ENCODE measurements around the gene KIF26B. TPM values are rescaled to one million over a fixed set of nuclear protein-coding genes. Genes with fewer than 3 reads are reported as not detected.

The KIF26B gene
- polyA plus RNA-seq, 1 donor from 2014 or later: 6.3 TPM

GRCh38 chr1:245337829-245338484 lies 183.2 kb downstream of the KIF26B start:
- H3K4me2 ChIP-seq (ENCODE audit: low read length): no peak overlapping the region
- H3K9ac ChIP-seq (ENCODE audit: low read length): no peak overlapping the region
- no peaks in the 10 kb centered on the region for H3K27me3 ChIP-seq (ENCODE audit: insufficient read depth, low read depth, low read length)
- no peak for TF ChIP-seq POLR2AphosphoS5 (IDR thresholded peaks at IDR 0.05)
- TF ChIP-seq EZH2 (IDR thresholded peaks at IDR 0.05; ENCODE audit: borderline replicate concordance, insufficient read depth, low read length, poor library complexity, severe bottlenecking): no peak
- no peak for TF ChIP-seq EP300 (conservative IDR thresholded peaks at IDR 0.05; ENCODE audit: poor library complexity, severe bottlenecking)
- TF ChIP-seq TAF1 (IDR thresholded peaks at IDR 0.05; ENCODE audit: low read depth): no peak
- TF ChIP-seq REST (IDR thresholded peaks at IDR 0.05; ENCODE audit: borderline replicate concordance): no peak
- TF ChIP-seq RAD21 (conservative IDR thresholded peaks at IDR 0.05): no peak
- TF ChIP-seq, protein P1, sequence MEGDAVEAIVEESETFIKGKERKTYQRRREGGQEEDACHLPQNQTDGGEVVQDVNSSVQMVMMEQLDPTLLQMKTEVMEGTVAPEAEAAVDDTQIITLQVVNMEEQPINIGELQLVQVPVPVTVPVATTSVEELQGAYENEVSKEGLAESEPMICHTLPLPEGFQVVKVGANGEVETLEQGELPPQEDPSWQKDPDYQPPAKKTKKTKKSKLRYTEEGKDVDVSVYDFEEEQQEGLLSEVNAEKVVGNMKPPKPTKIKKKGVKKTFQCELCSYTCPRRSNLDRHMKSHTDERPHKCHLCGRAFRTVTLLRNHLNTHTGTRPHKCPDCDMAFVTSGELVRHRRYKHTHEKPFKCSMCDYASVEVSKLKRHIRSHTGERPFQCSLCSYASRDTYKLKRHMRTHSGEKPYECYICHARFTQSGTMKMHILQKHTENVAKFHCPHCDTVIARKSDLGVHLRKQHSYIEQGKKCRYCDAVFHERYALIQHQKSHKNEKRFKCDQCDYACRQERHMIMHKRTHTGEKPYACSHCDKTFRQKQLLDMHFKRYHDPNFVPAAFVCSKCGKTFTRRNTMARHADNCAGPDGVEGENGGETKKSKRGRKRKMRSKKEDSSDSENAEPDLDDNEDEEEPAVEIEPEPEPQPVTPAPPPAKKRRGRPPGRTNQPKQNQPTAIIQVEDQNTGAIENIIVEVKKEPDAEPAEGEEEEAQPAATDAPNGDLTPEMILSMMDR (IDR thresholded peaks at IDR 0.05; ENCODE audit: poor library complexity, severe bottlenecking): no peak
- no peaks in the 10 kb centered on the region for H3K9me2 ChIP-seq (ENCODE audit: insufficient read depth, low read length)
- H3K4me3 ChIP-seq (ENCODE audit: low read length): no peak overlapping the region
- no peaks in the 10 kb centered on the region for H3K9me3 ChIP-seq (ENCODE audit: low read length)
- no peaks in the 10 kb centered on the region for H4K20me1 ChIP-seq (ENCODE audit: insufficient read depth)
- no peaks in the 10 kb centered on the region for H3K79me2 ChIP-seq (replicated peaks; ENCODE audit: insufficient read depth, low read length)
- H3K36me3 ChIP-seq (ENCODE audit: insufficient read depth, low read length): no peaks in the 10 kb centered on the region
- H2AFZ ChIP-seq (ENCODE audit: low read depth, low read length): no peak overlapping the region
- no peaks in the 10 kb centered on the region for H3F3A ChIP-seq (ENCODE audit: insufficient read depth, low read length, poor library complexity, severe bottlenecking)
- no peak overlapping the region for H3K27ac ChIP-seq (ENCODE audit: low read length)

- no peak overlapping the region for H3K4me3 ChIP-seq (ENCODE audit: low read length)
- H3K9me3 ChIP-seq (ENCODE audit: low read length): no peaks in the 10 kb centered on the region
- no peak overlapping the region for H2AFZ ChIP-seq (ENCODE audit: low read depth, low read length)
- no peak overlapping the region for H3K4me2 ChIP-seq (ENCODE audit: low read length)
- no peak overlapping the region for H3K9ac ChIP-seq (ENCODE audit: low read length)
- TF ChIP-seq POLR2AphosphoS5 (IDR thresholded peaks at IDR 0.05) (no peak), EZH2 (IDR thresholded peaks at IDR 0.05; ENCODE audit: borderline replicate concordance, insufficient read depth, low read length, poor library complexity, severe bottlenecking) (no peak), REST (IDR thresholded peaks at IDR 0.05; ENCODE audit: borderline replicate concordance) (no peak), RAD21 (conservative IDR thresholded peaks at IDR 0.05) (no peak), EP300 (conservative IDR thresholded peaks at IDR 0.05; ENCODE audit: poor library complexity, severe bottlenecking) (no peak), TAF1 (IDR thresholded peaks at IDR 0.05; ENCODE audit: low read depth) (no peak), MXI1 (conservative IDR thresholded peaks at IDR 0.05; ENCODE audit: poor library complexity, severe bottlenecking) (no peak), SMC3 (conservative IDR thresholded peaks at IDR 0.05; ENCODE audit: poor library complexity) (no peak)
- TF ChIP-seq, protein P1 (IDR thresholded peaks at IDR 0.05; ENCODE audit: poor library complexity, severe bottlenecking): no peak
- H3K9me2 ChIP-seq (ENCODE audit: insufficient read depth, low read length): no peaks in the 10 kb centered on the region
- H3F3A ChIP-seq (ENCODE audit: insufficient read depth, low read length, poor library complexity, severe bottlenecking): no peaks in the 10 kb centered on the region
- no peak overlapping the region for H3K27ac ChIP-seq (ENCODE audit: low read length)
- no peaks in the 10 kb centered on the region for H3K36me3 ChIP-seq (ENCODE audit: insufficient read depth, low read length)
- H3K27me3 ChIP-seq (ENCODE audit: insufficient read depth, low read depth, low read length): no peaks in the 10 kb centered on the region
- no peaks in the 10 kb centered on the region for H3K79me2 ChIP-seq (replicated peaks; ENCODE audit: insufficient read depth, low read length)
- H4K20me1 ChIP-seq (ENCODE audit: insufficient read depth): no peaks in the 10 kb centered on the region
Measured at GRCh38 chr1:245338485-245338877, 183.7 kb downstream of the KIF26B start.

Data from neural cell (in vitro differentiated cells).